HL-60/S4 treated with phorbol 12-myristate 13-acetate at 8.2 ng/mL for 4 days and 3 days (cell line): ENCODE measurements around the gene PIGS.
"Not testable (repeated sequence)": the region's sequence is repeated elsewhere in the genome, so short reads cannot be mapped to it uniquely, and the experiment has no call there.

Experiments used
- in situ Hi-C: fragments of 300-500 bp; cut with MboI; formaldehyde crosslinking; loops from 2 replicates; pipeline ENCODE4 v1.15.0; 2022; ENCODE audit warnings: low sequenced_read_pairs

The PIGS gene

GRCh38 chr17:28571361-28572122 is at the start of gene PIGS:
Gene PIGS (minus strand): TSS chr17:28571524. CDS start chr17:28571496, 28 bp downstream.
- in situ Hi-C loops, result no loop called here

- in situ Hi-C loops, result no loop called here
Measured at GRCh38 chr17:28620010-28620409, 48.7 kb upstream of the PIGS start.

- in situ Hi-C loops, result no loop called here
Measured at GRCh38 chr17:28618464-28618863, 47.1 kb upstream of the PIGS start.

- in situ Hi-C loops, result no loop called here
Measured at GRCh38 chr17:28616281-28616680, 45.0 kb upstream of the PIGS start.

DNA sequence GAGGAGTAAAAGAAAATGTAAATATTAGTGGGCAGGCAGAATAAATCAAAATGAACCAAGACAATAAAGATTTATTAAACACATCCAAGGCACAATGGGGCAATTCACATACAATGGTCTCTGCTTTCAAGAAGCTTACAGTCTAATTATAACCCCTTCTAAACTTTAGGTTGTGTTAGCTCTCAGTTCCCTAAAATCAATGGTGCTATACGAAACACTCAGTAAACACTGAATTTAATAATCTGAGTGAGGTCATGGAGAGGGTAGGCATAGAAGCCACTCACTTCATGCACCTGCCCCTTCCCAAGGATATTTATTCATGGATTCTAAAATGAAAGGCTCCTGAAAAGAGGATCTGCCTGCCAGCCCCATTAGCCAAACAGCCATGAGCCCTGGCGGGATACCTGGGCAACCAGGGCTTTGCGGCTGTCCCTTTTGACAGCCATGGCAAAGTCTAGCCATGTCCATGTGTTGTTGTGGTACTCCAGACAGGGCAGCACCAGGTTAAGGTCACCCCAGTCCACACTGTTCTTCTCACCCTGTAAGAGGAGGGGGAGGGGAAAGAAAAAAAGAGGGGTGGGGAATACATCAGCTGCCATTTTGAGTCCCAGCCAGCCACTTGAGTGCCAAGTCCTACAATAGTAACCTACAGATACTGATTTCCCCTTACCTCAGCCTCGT is 44.1 kb upstream of the PIGS start:
- in situ Hi-C loops, result no loop called here

- in situ Hi-C loops, result no loop called here
Measured at GRCh38 chr17:28613931-28614381, 42.6 kb upstream of the PIGS start, which contains the start of gene RSKR. Gene RSKR (minus strand): TSS chr17:28614185. CDS start chr17:28614161, 24 bp downstream.

- in situ Hi-C loops, result no loop called here
Measured at GRCh38 chr17:28612936-28613872, 41.9 kb upstream of the PIGS start.

DNA sequence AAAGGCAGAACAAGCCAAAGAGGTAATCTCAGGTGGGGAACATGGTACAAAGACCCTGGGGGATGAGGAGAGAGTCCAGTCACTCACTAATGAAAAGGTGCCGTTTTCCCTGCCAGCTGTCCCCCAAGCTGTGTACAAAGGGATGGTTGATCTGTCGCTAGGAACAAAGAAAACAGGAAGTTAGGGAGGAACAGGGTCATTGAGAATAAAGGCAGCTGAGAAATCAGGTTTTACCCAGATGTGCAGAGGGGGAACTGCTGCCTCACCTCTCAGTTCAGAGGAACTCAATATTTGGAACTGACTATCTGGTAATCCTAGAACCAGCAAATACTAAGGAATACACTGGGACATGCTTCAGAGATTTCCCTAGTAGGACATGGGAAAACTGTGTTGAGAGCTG is 41.2 kb upstream of the PIGS start:
- in situ Hi-C loops, result no loop called here

DNA sequence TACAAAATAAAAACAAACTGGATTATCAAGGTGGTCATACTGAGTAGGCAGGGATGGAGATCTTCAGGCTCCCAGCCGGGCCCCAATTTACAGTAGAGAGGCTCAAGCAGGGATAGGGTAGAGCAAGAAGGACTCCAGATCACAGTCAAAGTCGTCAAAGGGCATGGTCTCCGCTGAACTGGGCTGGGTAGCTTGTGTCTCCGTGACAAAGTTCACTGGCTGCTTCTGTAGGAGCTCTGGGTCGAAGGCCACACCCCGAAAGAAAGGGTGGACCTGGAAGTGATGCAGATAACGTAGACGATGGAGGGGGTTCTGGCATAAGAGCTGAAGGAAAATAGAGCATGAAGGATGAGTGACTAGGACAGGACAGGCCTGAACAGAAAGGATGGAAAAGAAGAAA is 39.1 kb upstream of the PIGS start:
- in situ Hi-C loops, result no loop called here

DNA sequence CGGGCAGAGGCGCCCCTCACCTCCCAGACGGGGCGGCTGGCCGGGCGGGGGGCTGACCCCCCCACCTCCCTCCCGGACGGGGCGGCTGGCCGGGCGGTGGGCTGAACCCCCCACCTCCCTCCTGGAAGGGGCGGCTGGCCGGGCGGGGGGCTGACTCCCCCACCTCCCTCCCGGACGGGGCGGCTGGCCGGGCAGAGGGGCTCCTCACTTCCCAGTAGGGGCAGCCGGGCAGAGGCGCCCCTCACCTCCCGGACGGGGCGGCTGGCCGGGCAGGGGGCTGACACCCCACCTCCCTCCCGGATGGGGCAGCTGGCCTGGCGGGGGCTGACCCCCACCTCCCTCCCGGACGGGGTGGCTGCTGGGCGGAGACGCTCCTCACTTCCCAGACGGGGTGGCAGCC is 32.7 kb upstream of the PIGS start:
- in situ Hi-C loops, result not testable (repeated sequence)

- in situ Hi-C loops, result no loop called here
Measured at GRCh38 chr17:28599311-28600184, 28.2 kb upstream of the PIGS start.

- in situ Hi-C loops, result no loop called here
Measured at GRCh38 chr17:28598799-28599310, 27.5 kb upstream of the PIGS start, which contains the start of gene SPAG5. Gene SPAG5 (minus strand): TSS chr17:28599025. CDS start chr17:28598946, 79 bp downstream.

- in situ Hi-C loops, result no loop called here
Measured at GRCh38 chr17:28598389-28598788, 27.1 kb upstream of the PIGS start.

DNA sequence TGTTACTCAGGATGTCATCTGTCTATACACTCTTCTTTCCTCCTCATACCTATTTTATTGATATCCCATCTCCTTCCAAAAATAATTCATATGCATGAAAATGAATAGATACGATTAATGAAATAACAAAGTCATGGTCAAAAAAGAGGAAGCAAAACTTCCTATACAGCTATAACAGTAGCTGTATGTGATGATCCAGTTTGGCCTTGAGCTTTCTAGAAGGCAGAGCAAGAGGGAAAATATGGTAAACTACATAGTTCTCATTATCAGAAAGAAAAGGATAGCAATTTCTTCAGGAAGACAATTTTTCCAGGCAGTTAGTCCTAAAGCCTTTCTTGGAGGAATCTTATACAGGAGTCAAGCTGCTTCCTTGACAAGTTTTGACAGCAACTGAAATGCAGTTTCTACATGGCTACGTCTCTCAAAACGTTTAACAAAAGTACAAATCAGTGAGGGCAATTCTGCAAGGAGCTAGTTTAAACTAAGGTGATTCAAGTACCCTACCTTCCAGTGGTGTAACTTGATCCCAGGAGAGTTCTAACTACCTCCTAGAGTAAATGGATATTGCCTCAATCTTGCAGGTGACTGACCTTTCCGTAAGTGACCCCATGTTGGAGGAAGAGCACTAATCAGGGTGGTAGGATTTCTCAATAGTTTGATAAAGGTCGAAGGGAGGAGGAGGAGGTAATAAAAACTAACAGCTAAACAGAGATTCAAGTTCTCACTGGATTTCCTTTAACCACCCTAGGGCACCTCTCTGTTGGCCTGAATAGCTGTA is 26.5 kb upstream of the PIGS start:
- in situ Hi-C loops, result no loop called here

DNA sequence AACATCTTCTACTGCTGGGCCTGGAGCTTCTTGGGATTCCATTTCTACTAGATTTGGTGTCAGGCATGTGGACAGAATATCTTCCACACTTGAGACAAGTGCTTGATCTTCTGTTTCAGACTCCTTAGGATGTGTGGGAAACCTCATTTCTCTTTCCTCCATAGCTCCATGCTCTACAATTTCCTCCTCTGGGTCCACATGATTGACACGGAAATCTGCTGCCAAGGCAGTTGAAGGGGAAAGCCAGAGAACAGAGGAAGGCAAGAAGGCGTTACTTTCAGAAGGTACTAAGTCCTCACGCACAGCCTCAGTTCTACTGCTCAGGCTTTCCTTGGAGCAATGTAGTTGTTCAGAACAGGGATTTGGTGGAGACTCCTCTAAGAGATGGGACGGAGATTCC is 20.9 kb upstream of the PIGS start:
- in situ Hi-C loops, result no loop called here

DNA sequence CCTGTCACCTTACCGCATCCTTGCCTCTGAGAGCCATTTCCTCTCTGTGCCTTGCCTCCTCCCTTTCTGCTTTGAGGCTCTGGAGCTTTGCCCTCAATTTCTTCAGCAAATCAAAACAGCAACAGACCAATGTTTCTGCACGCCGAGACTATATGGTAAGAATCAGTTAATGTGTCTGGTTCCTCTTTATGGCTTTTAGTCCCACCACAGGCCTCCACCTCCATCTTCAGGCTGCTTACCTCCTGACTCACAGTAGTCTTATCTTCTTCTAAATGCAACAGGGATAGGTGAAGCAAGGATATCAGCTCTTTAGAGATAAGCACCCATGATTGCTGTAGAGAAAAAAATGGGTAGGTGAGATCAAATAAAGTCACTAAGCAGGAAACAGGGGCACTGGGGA is 14.5 kb upstream of the PIGS start:
- in situ Hi-C loops, result no loop called here

DNA sequence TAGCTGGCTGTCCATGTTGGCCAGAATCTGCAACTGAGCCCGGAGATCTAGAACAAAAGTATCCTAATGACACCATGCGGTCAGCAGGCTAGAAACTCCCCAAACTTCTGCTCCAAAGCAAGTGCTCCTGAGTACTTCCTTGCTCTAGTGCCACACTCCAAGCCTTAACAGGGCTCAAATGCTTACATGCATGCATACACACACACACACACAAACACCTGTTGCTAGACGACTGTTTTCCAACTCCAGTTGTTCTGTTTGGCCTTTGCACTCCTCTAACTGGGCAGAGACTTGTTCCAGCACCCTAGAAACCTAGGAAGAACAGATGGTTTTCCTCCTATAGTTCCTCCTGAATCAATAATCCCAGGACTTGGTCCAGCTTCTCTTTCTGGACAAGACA is 13.1 kb upstream of the PIGS start:
- in situ Hi-C loops, result no loop called here

GRCh38 chr17:28582513-28582912 is 11.2 kb upstream of the PIGS start:
- in situ Hi-C loops, result no loop called here

DNA sequence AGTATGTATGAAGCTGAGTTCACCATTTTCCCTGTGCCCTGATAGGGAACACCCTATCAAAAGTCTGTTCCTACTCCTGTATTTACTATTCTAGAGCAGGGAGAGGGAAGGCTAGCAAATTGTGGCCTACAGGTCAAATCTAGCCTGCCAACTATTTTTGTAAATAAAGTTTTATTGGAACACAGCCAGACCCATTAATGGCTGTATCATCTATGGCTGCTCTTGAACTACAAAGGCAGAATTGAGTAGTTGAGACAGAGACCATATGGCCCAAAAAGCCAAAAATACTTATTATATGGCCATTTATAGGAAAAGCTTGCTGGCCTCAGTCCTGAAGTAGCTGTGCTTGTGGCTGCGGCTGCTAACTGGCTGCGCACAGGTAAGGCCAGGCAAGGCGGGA is 9.6 kb upstream of the PIGS start:
- in situ Hi-C loops, result no loop called here
